OCI-LY1 (cell line): ENCODE measurements around the gene LRP5.

Source experiments
- H2AFZ ChIP-seq: fragments of 200-600 bp; sonication (generic), shearing (Covaris generic); 2 replicates; pipeline ENCODE4 v1.6.0; 2014; ENCODE audit warnings: antibody characterized with exemption, mild to moderate bottlenecking, low read length
- H3F3A ChIP-seq: fragments of 200-600 bp; sonication (generic), shearing (Covaris generic); 2 replicates; pipeline ENCODE4 v1.6.0; 2014; ENCODE audit warnings: mild to moderate bottlenecking, antibody characterized with exemption, low read length, moderate library complexity; ENCODE audit not compliant: insufficient read depth
- H3K27ac ChIP-seq: fragments of 200-600 bp; sonication (generic); 2 replicates; pipeline ENCODE4 v1.5.1; 2014; ENCODE audit warnings: low read length, mixed run types, mild to moderate bottlenecking, low read depth; ENCODE audit not compliant: poor library complexity, severe bottlenecking
- H3K27me3 ChIP-seq: fragments of 200-600 bp; sonication (generic); 2 replicates; pipeline ENCODE4 v1.6.0; 2014; ENCODE audit warnings: antibody characterized with exemption, mild to moderate bottlenecking, low read length, moderate library complexity; ENCODE audit not compliant: insufficient read depth
- H3K36me3 ChIP-seq: fragments of 200-600 bp; sonication (generic); 2 replicates; pipeline ENCODE4 v1.6.1; 2014; ENCODE audit warnings: mild to moderate bottlenecking, antibody characterized with exemption, low read length, moderate library complexity, mixed read lengths; ENCODE audit not compliant: insufficient read depth
- H3K4me1 ChIP-seq: fragments of 200-600 bp; sonication (generic); 2 replicates; pipeline ENCODE4 v1.5.1; 2014; ENCODE audit warnings: mild to moderate bottlenecking, low read length, moderate library complexity; ENCODE audit not compliant: insufficient read depth, severe bottlenecking
- H3K4me2 ChIP-seq: fragments of 200-600 bp; sonication (generic), shearing (Covaris generic); 2 replicates; pipeline ENCODE4 v1.6.1; 2014; ENCODE audit warnings: low read length
- H3K4me3 ChIP-seq: fragments of 200-600 bp; sonication (generic); 2 replicates; pipeline ENCODE4 v1.5.1; 2014; ENCODE audit warnings: low read length, low read depth, mild to moderate bottlenecking, mixed read lengths; ENCODE audit not compliant: poor library complexity, severe bottlenecking
- H3K79me2 ChIP-seq: fragments of 200-600 bp; shearing (Covaris generic); 2 replicates; pipeline ENCODE4 v1.6.1; 2016; ENCODE audit warnings: mixed run types, low read length, mixed read lengths; ENCODE audit not compliant: insufficient read depth
- H3K9ac ChIP-seq: fragments of 200-600 bp; sonication (generic), shearing (Covaris generic); 2 replicates; pipeline ENCODE4 v1.6.1; 2014; ENCODE audit warnings: mild to moderate bottlenecking, low read length, mixed read lengths
- H3K9me2 ChIP-seq: fragments of 200-600 bp; sonication (generic), shearing (Covaris generic); 2 replicates; pipeline ENCODE4 v1.6.1; 2014; ENCODE audit warnings: low read depth, mild to moderate bottlenecking, low read length, mixed read lengths
- H3K9me3 ChIP-seq: fragments of 200-600 bp; shearing (Covaris generic); 2 replicates; pipeline ENCODE4 v1.6.1; 2014; ENCODE audit warnings: low read length, mixed read lengths
- H4K20me1 ChIP-seq: fragments of 200-600 bp; sonication (generic), shearing (Covaris generic); 2 replicates; pipeline ENCODE4 v1.6.0; 2016; ENCODE audit warnings: mild to moderate bottlenecking, low read length; ENCODE audit not compliant: insufficient read depth
- CTCF ChIP-seq: fragments of 200-600 bp; sonication (generic), shearing (Covaris generic); IDR thresholded peaks from 2 replicates; pipeline ENCODE4 v1.5.1; 2017; ENCODE audit warnings: mild to moderate bottlenecking, antibody characterized with exemption, low read length, moderate library complexity, mixed read lengths
- EZH2 ChIP-seq: fragments of 200-600 bp; sonication (generic), shearing (Covaris generic); IDR thresholded peaks from 2 replicates; pipeline ENCODE4 v1.8.0; 2017; ENCODE audit warnings: borderline replicate concordance, mixed run types, mild to moderate bottlenecking, antibody characterized with exemption, low read length, moderate library complexity, mixed read lengths

LRP5 gene

GRCh38 chr11:68312117-68312779, at the start of gene LRP5:
LRP5 (plus strand) TSS chr11:68312591; CDS start chr11:68312715, 124 bp downstream.
- no peaks in the 10 kb centered on the region for H3K9me2 ChIP-seq
- H3K9me3 ChIP-seq, result no peaks in the 10 kb centered on the region
- TF ChIP-seq CTCF, result no peak
- no peak for TF ChIP-seq EZH2
- H3K9ac ChIP-seq, result no peak within 1 kb of the TSS
- H3K4me3 ChIP-seq, result no peak within 1 kb of the TSS
- peak within 1 kb of the TSS; percentile 7; the same call in 1 of the 2 replicates for H3K4me2 ChIP-seq
- no peak within 1 kb of the TSS for H2AFZ ChIP-seq
- no peak within 1 kb of the TSS for H3K27ac ChIP-seq
- no peaks in the 10 kb centered on the region for H3F3A ChIP-seq
- H3K79me2 ChIP-seq, result no peaks in the 10 kb centered on the region
- H3K36me3 ChIP-seq, result no peaks in the 10 kb centered on the region
- H3K4me1 ChIP-seq, result no peaks in the 10 kb centered on the region
- no peaks in the 10 kb centered on the region for H4K20me1 ChIP-seq
- peaks cover 12% of the 10 kb centered on the region; the same call in 1 of the 2 replicates for H3K27me3 ChIP-seq

GRCh38 chr11:68263444-68264035, 48.9 kb upstream of the LRP5 start:
- H3K9ac ChIP-seq, result no peak overlapping the region
- no peaks in the 10 kb centered on the region for H4K20me1 ChIP-seq

GRCh38 chr11:68264244-68264643, 48.1 kb upstream of the LRP5 start:
- no peak overlapping the region for H3K4me2 ChIP-seq
- TF ChIP-seq CTCF (no peak), EZH2 (no peak)
- no peaks in the 10 kb centered on the region for H4K20me1 ChIP-seq
- no peak overlapping the region for H3K9ac ChIP-seq
- H3K27me3 ChIP-seq, result no peaks in the 10 kb centered on the region
- H3K79me2 ChIP-seq, result no peaks in the 10 kb centered on the region
- H2AFZ ChIP-seq, result no peak overlapping the region
- peaks cover 73% of the 10 kb centered on the region for H3K36me3 ChIP-seq
- peaks cover 6% of the 10 kb centered on the region; the same call in 1 of the 2 replicates for H3F3A ChIP-seq
- H3K4me3 ChIP-seq, result no peak overlapping the region
- no peaks in the 10 kb centered on the region for H3K9me2 ChIP-seq
- no peaks in the 10 kb centered on the region for H3K9me3 ChIP-seq
- H3K27ac ChIP-seq, result no peak overlapping the region
- H3K4me1 ChIP-seq, result peaks cover 29% of the 10 kb centered on the region

More at GRCh38 chr11:68263444-68264035, 48.9 kb upstream of the LRP5 start:
- peaks cover 73% of the 10 kb centered on the region for H3K36me3 ChIP-seq
- no peak overlapping the region for H3K27ac ChIP-seq
- no peak overlapping the region for H3K4me2 ChIP-seq
- peaks cover 26% of the 10 kb centered on the region for H3K4me1 ChIP-seq
- no peak overlapping the region for H3K4me3 ChIP-seq
- no peaks in the 10 kb centered on the region for H3K79me2 ChIP-seq
- H3K9me2 ChIP-seq, result no peaks in the 10 kb centered on the region
- no peak for TF ChIP-seq EZH2
- TF ChIP-seq CTCF, result no peak
- H3K9me3 ChIP-seq, result no peaks in the 10 kb centered on the region
- peaks cover 6% of the 10 kb centered on the region; the same call in 1 of the 2 replicates for H3F3A ChIP-seq
- no peak overlapping the region for H2AFZ ChIP-seq
- H3K27me3 ChIP-seq, result no peaks in the 10 kb centered on the region
